CD14-positive monocyte (primary cell): Measurements from ENCODE around the gene KCNAB1. TPM values are rescaled to one million over a fixed set of nuclear protein-coding genes. Genes with fewer than 3 reads are reported as not detected.
A peak's percentile ranks its signal among the peaks of the same experiment; 100 is the strongest.

ENCODE experiments used
- DNase-seq, 3 donors: peaks; one replicate each; pipeline ENCODE4 v3.0.0-alpha.2; 2011 to 2022
- H2AFZ ChIP-seq: 2 replicates; pipeline ENCODE4 v1.6.0; 2012; ENCODE audit warnings: mild to moderate bottlenecking, low read depth, low read length, inconsistent platforms; ENCODE audit not compliant: insufficient read depth, poor library complexity, severe bottlenecking
- H3K27ac ChIP-seq, 2 donors: 1 replicate in 1 of 2; 2 replicates in 1 of 2; pipeline ENCODE4 v1.5.1; 2012 to 2013; ENCODE audit warnings: low read length in 2 of 2, control low read depth in 1 of 2, inconsistent platforms in 1 of 2, low read depth in 1 of 2, mild to moderate bottlenecking in 1 of 2
- H3K27me3 ChIP-seq, 2 donors: one replicate each; pipeline versions ENCODE4 v1.6.0 to v1.6.1; 2011 to 2013; ENCODE audit warnings: low read length in 2 of 2; ENCODE audit not compliant: control insufficient read depth in 2 of 2, insufficient read depth in 2 of 2
- H3K36me3 ChIP-seq, 2 donors: replicated peaks in 1 of 2; 1 replicate in 1 of 2; 2 replicates in 1 of 2; pipeline versions ENCODE4 v1.5.1 to v1.6.1; 2012 to 2013; ENCODE audit warnings: low read length in 2 of 2, control low read depth in 1 of 2, inconsistent platforms in 1 of 2, mild to moderate bottlenecking in 1 of 2; ENCODE audit not compliant: insufficient read depth in 2 of 2, control insufficient read depth in 1 of 2
- H3K4me1 ChIP-seq, 2 donors: 1 replicate in 1 of 2; 2 replicates in 1 of 2; pipeline versions ENCODE4 v1.5.1 to v1.6.1; 2012 to 2013; ENCODE audit warnings: low read length in 2 of 2, control low read depth in 1 of 2, inconsistent platforms in 1 of 2, mild to moderate bottlenecking in 1 of 2, moderate library complexity in 1 of 2; ENCODE audit not compliant: insufficient read depth in 2 of 2, control insufficient read depth in 1 of 2
- H3K4me2 ChIP-seq: replicated peaks from 2 replicates; pipeline ENCODE3; 2012; ENCODE audit warnings: low read length, moderate library complexity, mild to moderate bottlenecking; ENCODE audit not compliant: poor library complexity, severe bottlenecking; ENCODE audit errors: extremely low read depth
- H3K4me3 ChIP-seq, 3 experiments: fragments of 200-600 bp in 1 of 3; sonication (generic) in 1 of 3; replicated peaks in 1 of 3; 1 replicate in 2 of 3; 2 replicates in 1 of 3; pipeline ENCODE4 v1.5.1; 2011 to 2013; ENCODE audit warnings: low read length in 3 of 3, mild to moderate bottlenecking in 3 of 3, control low read depth in 2 of 3, low read depth in 2 of 3, inconsistent platforms in 1 of 3, moderate library complexity in 1 of 3
- H3K79me2 ChIP-seq: 2 replicates; pipeline ENCODE4 v1.6.0; 2012; ENCODE audit warnings: mild to moderate bottlenecking, control low read depth, inconsistent platforms, low read length, moderate library complexity; ENCODE audit not compliant: insufficient read depth
- H3K9ac ChIP-seq: 2 replicates; pipeline ENCODE4 v1.6.0; 2017; ENCODE audit warnings: low read length, mild to moderate bottlenecking; ENCODE audit not compliant: insufficient read depth, poor library complexity, severe bottlenecking
- H3K9me3 ChIP-seq, 2 donors: replicated peaks in 1 of 2; 1 replicate in 1 of 2; 2 replicates in 1 of 2; pipeline versions ENCODE4 v1.5.1 to v1.6.1; 2012 to 2013; ENCODE audit warnings: low read length in 2 of 2, control low read depth in 1 of 2; ENCODE audit not compliant: control insufficient read depth in 1 of 2, insufficient read depth in 1 of 2
- H4K20me1 ChIP-seq: 2 replicates; pipeline ENCODE4 v1.6.0; 2012; ENCODE audit warnings: mild to moderate bottlenecking, low read length, control low read depth, moderate library complexity; ENCODE audit not compliant: insufficient read depth
- H3K27ac Mint-ChIP-seq, 7 donors: one replicate each; pipeline ENCODE4 v1.8.0; 2020; ENCODE audit warnings: mild to moderate bottlenecking in 7 of 7, mixed read lengths in 7 of 7, moderate library complexity in 6 of 7, inconsistent platforms in 2 of 7
- H3K27me3 Mint-ChIP-seq, 3 donors: one replicate each; pipeline ENCODE4 v1.8.0; 2021 to 2022; ENCODE audit warnings: low read depth in 3 of 3, mild to moderate bottlenecking in 3 of 3, mixed read lengths in 3 of 3, moderate library complexity in 3 of 3, inconsistent platforms in 1 of 3
- H3K36me3 Mint-ChIP-seq, 2 donors: one replicate each; pipeline ENCODE4 v1.8.0; 2020; ENCODE audit warnings: mixed read lengths in 2 of 2, inconsistent platforms in 1 of 2, mild to moderate bottlenecking in 1 of 2
- H3K4me1 Mint-ChIP-seq: one replicate; pipeline ENCODE4 v1.8.0; 2020; ENCODE audit warnings: mild to moderate bottlenecking, mixed read lengths
- H3K4me3 Mint-ChIP-seq, 2 donors: one replicate each; pipeline ENCODE4 v1.8.0; 2020; ENCODE audit warnings: mild to moderate bottlenecking in 2 of 2, mixed read lengths in 2 of 2, moderate library complexity in 1 of 2
- H3K9me3 Mint-ChIP-seq, 7 donors: one replicate each; pipeline ENCODE4 v1.8.0; 2020 to 2022; ENCODE audit warnings: mixed read lengths in 7 of 7, mild to moderate bottlenecking in 6 of 7, moderate library complexity in 6 of 7, inconsistent platforms in 2 of 7
- CTCF ChIP-seq: fragments of 200-600 bp; IDR thresholded peaks from one replicate; pipeline ENCODE4 v1.8.0; 2022; ENCODE audit warnings: antibody characterized with exemption, mild to moderate bottlenecking
- WGBS: methylation state at CpG from one replicate; pipeline ENCODE4 v1.1.5; 2013; ENCODE audit warnings: missing lambda C conversion rate; ENCODE audit not compliant: insufficient coverage; 5-methylcytosine and 5-hydroxymethylcytosine counted together
- intact Hi-C, 2 donors: fragments of 100-400 bp; cut with micrococcal nuclease; formaldehyde crosslinking; loops; one replicate each; pipeline versions ENCODE4 v1.15.0 to v1.15.1; 2023
- polyA plus RNA-seq, 3 donors: library from polyadenylated mRNA; depleted of rRNA in 1 of 3; unstranded in 2 of 3; stranded (reverse) in 1 of 3; fragments of 300-500 nt in 2 of 3; fragments of >200 nt in 1 of 3; fragmentation: Illumina TruSeq in 2 of 3; gene quantifications; 1 replicate in 2 of 3; 2 replicates in 1 of 3; pipeline ENCODE4 v1.2.3, GENCODE V29; 2012 to 2021

Gene KCNAB1
- polyA plus RNA-seq, 3 donors, result 0.08 to 0.14 TPM; not detected in 1

GRCh38 chr3:156547637-156548036 lies 427.3 kb downstream of the KCNAB1 start:
- 100% methylated on average over 1 of the region's 2 CpGs for WGBS
- no peak overlapping the region for H3K4me3 ChIP-seq
- TF ChIP-seq CTCF, result no peak
- H3K27me3 Mint-ChIP-seq, result peaks cover 0 to 3% (median 0%) of the 10 kb centered on the region in 3 donors
- H3K9me3 Mint-ChIP-seq, result no peaks in the 10 kb centered on the region
- DNase-seq, result no peak
- H3K27ac Mint-ChIP-seq, result peak overlapping the region in 3 of 7 donors; percentile 12 to 37 (median 26)
- peaks cover 87 to 96% of the 10 kb centered on the region in 2 donors for H3K36me3 Mint-ChIP-seq
- intact Hi-C loops, result no loop called here
- H3K4me2 ChIP-seq, result no peak overlapping the region
- H3K4me3 Mint-ChIP-seq, result no peak overlapping the region
- no peak overlapping the region for H3K9ac ChIP-seq
- H3K27me3 ChIP-seq, result no peaks in the 10 kb centered on the region
- H3K9me3 ChIP-seq, result no peaks in the 10 kb centered on the region
- H3K4me1 ChIP-seq, result peaks cover 0 to 6% of the 10 kb centered on the region in 2 donors
- H3K79me2 ChIP-seq, result peaks cover 78% of the 10 kb centered on the region
- peaks cover 60% of the 10 kb centered on the region for H4K20me1 ChIP-seq
- H3K27ac ChIP-seq, result no peak overlapping the region
- H2AFZ ChIP-seq, result no peak overlapping the region
- H3K36me3 ChIP-seq, result peaks cover 85 to 100% of the 10 kb centered on the region in 2 donors
- peaks cover 15% of the 10 kb centered on the region for H3K4me1 Mint-ChIP-seq

- Histone ChIP-seq H3K27ac (no peak overlapping the region), H3K4me3 (no peak overlapping the region), H4K20me1 (peaks cover 65% of the 10 kb centered on the region), H3K4me2 (no peak overlapping the region), H2AFZ (no peak overlapping the region), H3K9me3 (no peaks in the 10 kb centered on the region), H3K79me2 (peaks cover 83% of the 10 kb centered on the region), H3K4me1 (peaks cover 3 to 11% of the 10 kb centered on the region in 2 donors), H3K27me3 (no peaks in the 10 kb centered on the region), H3K36me3 (peaks cover 84 to 99% of the 10 kb centered on the region in 2 donors), H3K9ac (no peak overlapping the region)
- Mint-ChIP-seq H3K9me3 (no peaks in the 10 kb centered on the region), H3K4me3 (no peak overlapping the region), H3K4me1 (peaks cover 18% of the 10 kb centered on the region), H3K36me3 (peaks cover 84 to 95% of the 10 kb centered on the region in 2 donors), H3K27me3 (no peaks in the 10 kb centered on the region), H3K27ac (peak overlapping the region in 2 of 7 donors; percentile 26 to 37)
- TF ChIP-seq CTCF, result no peak
- DNase-seq, result no peak
- WGBS, result 94% methylated on average over 3 of the region's 4 CpGs
- intact Hi-C loops, result no loop called here
These were observed 427.8 kb downstream of the KCNAB1 start for GRCh38 chr3:156548041-156548687.
